ENCODE data around the gene LEPR.
"Not testable (repeated sequence)": the region's sequence is repeated elsewhere in the genome, so short reads cannot be mapped to it uniquely, and the experiment has no call there.

The LEPR gene

GRCh38 chr1:65420590-65421350 lies at the start of gene LEPR, which contains the start of gene LEPROT:
Gene LEPR, plus strand, starts transcription at chr1:65420668. Its CDS starts 144,898 bp downstream, at chr1:65565566.
Gene LEPROT, plus strand, starts transcription at chr1:65420668. Its CDS starts 57 bp downstream, at chr1:65420725.
- peaks cover 5% of the 10 kb centered on the region for H3K36me3 ChIP-seq (ENCODE audit: control insufficient read depth, insufficient read depth, low read length)
- no peaks in the 10 kb centered on the region for H3K27me3 ChIP-seq (ENCODE audit: control insufficient read depth, insufficient read depth, low read length)
- no peaks in the 10 kb centered on the region for H3K9me3 ChIP-seq (ENCODE audit: control insufficient read depth, low read length)
- H3K4me3 ChIP-seq (ENCODE audit: low read length): peak within 1 kb of the TSS; percentile 71
- peak within 1 kb of the TSS; percentile 98 for H3K9ac ChIP-seq (ENCODE audit: low read length)
- peaks cover 22% of the 10 kb centered on the region for H3K4me1 ChIP-seq (ENCODE audit: control insufficient read depth, insufficient read depth, low read length)

GRCh38 chr1:65371544-65371943 lies 48.9 kb upstream of the LEPR start:
- no peak overlapping the region for H3K9ac ChIP-seq (ENCODE audit: low read length)
- H3K4me3 ChIP-seq (ENCODE audit: low read length): no peak overlapping the region
- no peaks in the 10 kb centered on the region for H3K9me3 ChIP-seq (ENCODE audit: control insufficient read depth, low read length)
- no peaks in the 10 kb centered on the region for H3K36me3 ChIP-seq (ENCODE audit: control insufficient read depth, insufficient read depth, low read length)
- H3K27me3 ChIP-seq (ENCODE audit: control insufficient read depth, insufficient read depth, low read length): no peaks in the 10 kb centered on the region
- H3K4me1 ChIP-seq (ENCODE audit: control insufficient read depth, insufficient read depth, low read length): no peaks in the 10 kb centered on the region

- H3K4me3 ChIP-seq (ENCODE audit: low read length): no peak overlapping the region
- no peaks in the 10 kb centered on the region for H3K27me3 ChIP-seq (ENCODE audit: control insufficient read depth, insufficient read depth, low read length)
- no peaks in the 10 kb centered on the region for H3K9me3 ChIP-seq (ENCODE audit: control insufficient read depth, low read length)
- H3K9ac ChIP-seq (ENCODE audit: low read length): no peak overlapping the region
- no peaks in the 10 kb centered on the region for H3K36me3 ChIP-seq (ENCODE audit: control insufficient read depth, insufficient read depth, low read length)
- no peaks in the 10 kb centered on the region for H3K4me1 ChIP-seq (ENCODE audit: control insufficient read depth, insufficient read depth, low read length)
These were observed 47.9 kb upstream of the LEPR start for GRCh38 chr1:65372557-65372956.

- Histone ChIP-seq H3K9me3 (ENCODE audit: control insufficient read depth, low read length) (no peaks in the 10 kb centered on the region), H3K27me3 (ENCODE audit: control insufficient read depth, insufficient read depth, low read length) (no peaks in the 10 kb centered on the region), H3K4me3 (ENCODE audit: low read length) (no peak overlapping the region), H3K36me3 (ENCODE audit: control insufficient read depth, insufficient read depth, low read length) (no peaks in the 10 kb centered on the region), H3K4me1 (ENCODE audit: control insufficient read depth, insufficient read depth, low read length) (no peaks in the 10 kb centered on the region), H3K9ac (ENCODE audit: low read length) (no peak overlapping the region)
These were observed 42.8 kb upstream of the LEPR start for GRCh38 chr1:65377496-65378246.

- Histone ChIP-seq H3K4me3 (ENCODE audit: low read length) (no peak overlapping the region), H3K9me3 (ENCODE audit: control insufficient read depth, low read length) (no peaks in the 10 kb centered on the region), H3K4me1 (ENCODE audit: control insufficient read depth, insufficient read depth, low read length) (no peaks in the 10 kb centered on the region), H3K9ac (ENCODE audit: low read length) (no peak overlapping the region), H3K36me3 (ENCODE audit: control insufficient read depth, insufficient read depth, low read length) (no peaks in the 10 kb centered on the region), H3K27me3 (ENCODE audit: control insufficient read depth, insufficient read depth, low read length) (no peaks in the 10 kb centered on the region)
These were observed 42.1 kb upstream of the LEPR start for GRCh38 chr1:65378247-65378946.

GRCh38 chr1:65384426-65384825 lies 36.0 kb upstream of the LEPR start:
- H3K4me3 ChIP-seq (ENCODE audit: low read length); H3K27me3 ChIP-seq (ENCODE audit: control insufficient read depth, insufficient read depth, low read length); H3K36me3 ChIP-seq (ENCODE audit: control insufficient read depth, insufficient read depth, low read length); H3K9me3 ChIP-seq (ENCODE audit: control insufficient read depth, low read length); H3K4me1 ChIP-seq (ENCODE audit: control insufficient read depth, insufficient read depth, low read length); H3K9ac ChIP-seq (ENCODE audit: low read length): not testable (repeated sequence)

GRCh38 chr1:65386439-65386838 lies 34.0 kb upstream of the LEPR start:
- Histone ChIP-seq H3K36me3 (ENCODE audit: control insufficient read depth, insufficient read depth, low read length) (no peaks in the 10 kb centered on the region), H3K4me3 (ENCODE audit: low read length) (no peak overlapping the region), H3K4me1 (ENCODE audit: control insufficient read depth, insufficient read depth, low read length) (no peaks in the 10 kb centered on the region), H3K9ac (ENCODE audit: low read length) (no peak overlapping the region), H3K9me3 (ENCODE audit: control insufficient read depth, low read length) (no peaks in the 10 kb centered on the region), H3K27me3 (ENCODE audit: control insufficient read depth, insufficient read depth, low read length) (no peaks in the 10 kb centered on the region)

- Histone ChIP-seq H3K27me3 (ENCODE audit: control insufficient read depth, insufficient read depth, low read length) (no peaks in the 10 kb centered on the region), H3K9ac (ENCODE audit: low read length) (no peak overlapping the region), H3K4me1 (ENCODE audit: control insufficient read depth, insufficient read depth, low read length) (no peaks in the 10 kb centered on the region), H3K4me3 (ENCODE audit: low read length) (no peak overlapping the region), H3K9me3 (ENCODE audit: control insufficient read depth, low read length) (no peaks in the 10 kb centered on the region), H3K36me3 (ENCODE audit: control insufficient read depth, insufficient read depth, low read length) (no peaks in the 10 kb centered on the region)
These were observed 32.6 kb upstream of the LEPR start for GRCh38 chr1:65387821-65388220.

GRCh38 chr1:65388908-65389695 lies 31.4 kb upstream of the LEPR start:
- no peaks in the 10 kb centered on the region for H3K9me3 ChIP-seq (ENCODE audit: control insufficient read depth, low read length)
- no peak overlapping the region for H3K4me3 ChIP-seq (ENCODE audit: low read length)
- no peak overlapping the region for H3K9ac ChIP-seq (ENCODE audit: low read length)
- H3K27me3 ChIP-seq (ENCODE audit: control insufficient read depth, insufficient read depth, low read length): no peaks in the 10 kb centered on the region
- no peaks in the 10 kb centered on the region for H3K4me1 ChIP-seq (ENCODE audit: control insufficient read depth, insufficient read depth, low read length)
- H3K36me3 ChIP-seq (ENCODE audit: control insufficient read depth, insufficient read depth, low read length): no peaks in the 10 kb centered on the region

- H3K36me3 ChIP-seq (ENCODE audit: control insufficient read depth, insufficient read depth, low read length): no peaks in the 10 kb centered on the region
- H3K9me3 ChIP-seq (ENCODE audit: control insufficient read depth, low read length): no peaks in the 10 kb centered on the region
- H3K9ac ChIP-seq (ENCODE audit: low read length): no peak overlapping the region
- no peaks in the 10 kb centered on the region for H3K4me1 ChIP-seq (ENCODE audit: control insufficient read depth, insufficient read depth, low read length)
- H3K4me3 ChIP-seq (ENCODE audit: low read length): no peak overlapping the region
- H3K27me3 ChIP-seq (ENCODE audit: control insufficient read depth, insufficient read depth, low read length): no peaks in the 10 kb centered on the region
These were observed 28.0 kb upstream of the LEPR start for GRCh38 chr1:65392497-65392896.

GRCh38 chr1:65393347-65393746 lies 27.1 kb upstream of the LEPR start:
- Histone ChIP-seq H3K36me3 (ENCODE audit: control insufficient read depth, insufficient read depth, low read length) (no peaks in the 10 kb centered on the region), H3K9me3 (ENCODE audit: control insufficient read depth, low read length) (no peaks in the 10 kb centered on the region), H3K27me3 (ENCODE audit: control insufficient read depth, insufficient read depth, low read length) (no peaks in the 10 kb centered on the region), H3K4me1 (ENCODE audit: control insufficient read depth, insufficient read depth, low read length) (no peaks in the 10 kb centered on the region), H3K9ac (ENCODE audit: low read length) (no peak overlapping the region), H3K4me3 (ENCODE audit: low read length) (no peak overlapping the region)

Measured in mucosa of stomach (tissue), 1 donor.